Putamen (tissue), 1 donor: ENCODE measurements around the gene CNTN5.

Experiments
- DNase-seq: peaks from one replicate; pipeline ENCODE4 v3.0.0-alpha.2; 2016; ENCODE audit warnings: low spot score

Gene CNTN5

GRCh38 chr11:100336873-100337272 lies 1316.1 kb downstream of the CNTN5 start:
- no peak for DNase-seq

GRCh38 chr11:100338144-100338840 lies 1317.5 kb downstream of the CNTN5 start:
- no peak for DNase-seq

- no peak for DNase-seq
Observed at GRCh38 chr11:100340466-100341319, 1319.9 kb downstream of the CNTN5 start.

- no peak for DNase-seq
Observed at GRCh38 chr11:100353083-100353482, 1332.3 kb downstream of the CNTN5 start.

- DNase-seq = no peak
Observed at GRCh38 chr11:100354736-100355135, 1334.0 kb downstream of the CNTN5 start.

- no peak for DNase-seq
Observed at GRCh38 chr11:100356035-100356434, 1335.3 kb downstream of the CNTN5 start.

GRCh38 chr11:100359281-100359680 lies 1338.5 kb downstream of the CNTN5 start:
- no peak for DNase-seq

GRCh38 chr11:100367892-100368291 lies 1347.1 kb downstream of the CNTN5 start:
- no peak for DNase-seq

- DNase-seq = no peak
Observed at GRCh38 chr11:100383357-100383865, 1362.7 kb downstream of the CNTN5 start.

GRCh38 chr11:100396266-100396665 lies 1375.5 kb downstream of the CNTN5 start:
- DNase-seq = no peak

GRCh38 chr11:100397401-100397800 lies 1376.7 kb downstream of the CNTN5 start:
- DNase-seq = no peak

GRCh38 chr11:100403816-100404215 lies 1383.1 kb downstream of the CNTN5 start:
- peak; percentile 1 for DNase-seq

- DNase-seq = no peak
Observed at GRCh38 chr11:100404907-100405306, 1384.2 kb downstream of the CNTN5 start.
